Prostate gland (tissue), 2 donors: ENCODE measurements around the gene PTPRA. TPM values are rescaled to one million over a fixed set of nuclear protein-coding genes. Genes with fewer than 3 reads are reported as not detected.

Experiments
- DNase-seq: peaks from one replicate; pipeline ENCODE4 v3.0.0-alpha.2; 2019; ENCODE audit warnings: low spot score
- H3K27ac ChIP-seq, 2 donors: fragments of 200-600 bp; sonication (generic); 2 replicates each; pipeline ENCODE4 v1.5.1; 2017 to 2019
- H3K27me3 ChIP-seq: fragments of 200-600 bp; sonication (generic); replicated peaks from 2 replicates; pipeline ENCODE4 v1.5.1; 2019; ENCODE audit not compliant: insufficient read depth
- H3K36me3 ChIP-seq, 2 donors: fragments of 200-600 bp; sonication (generic); 1 replicate in 1 of 2; 2 replicates in 1 of 2; pipeline versions ENCODE4 v1.5.1 to v1.8.1; 2017 to 2019
- H3K4me1 ChIP-seq: fragments of 200-600 bp; sonication (generic); replicated peaks from 2 replicates; pipeline ENCODE4 v1.5.1; 2019
- H3K4me3 ChIP-seq, 2 donors: fragments of 200-600 bp; sonication (generic); 2 replicates each; pipeline ENCODE4 v1.5.1; 2017 to 2019
- H3K9me3 ChIP-seq: fragments of 200-600 bp; sonication (generic); 2 replicates; pipeline ENCODE4 v1.5.1; 2017
- CTCF ChIP-seq, 4 experiments: fragments of 200-600 bp in 2 of 4; fragments of 450-650 bp in 2 of 4; sonication (generic) in 2 of 4; IDR thresholded peaks; 1 replicate in 3 of 4; 2 replicates in 1 of 4; pipeline ENCODE4 v1.5.1; 2016 to 2019; ENCODE audit warnings: antibody characterized with exemption in 4 of 4, mild to moderate bottlenecking in 2 of 4, moderate library complexity in 2 of 4
- POLR2A ChIP-seq: fragments of 450-650 bp; IDR thresholded peaks from one replicate; pipeline ENCODE4 v1.6.1; 2016; ENCODE audit warnings: antibody characterized with exemption, mild to moderate bottlenecking
- POLR2AphosphoS5 ChIP-seq: sonication (generic); formaldehyde crosslinking; IDR thresholded peaks from one replicate; pipeline ENCODE4 v1.6.1; 2017; ENCODE audit warnings: antibody characterized with exemption
- WGBS: methylation state at CpG from one replicate; pipeline ENCODE4 v1.1.5; 2018; 5-methylcytosine and 5-hydroxymethylcytosine counted together
- intact Hi-C: fragments of 100-400 bp; cut with DNase I; formaldehyde crosslinking; loops from one replicate; pipeline ENCODE4 v1.14.2; 2022
- total RNA-seq, 2 donors: library from RNA; depleted of rRNA; stranded (reverse); fragments of >200 nt; gene quantifications; one replicate each; pipeline ENCODE4 v1.1.0, GENCODE V29; 2016

The PTPRA gene
- total RNA-seq, 2 donors from 2014 or later, result 57.7 to 83.6 TPM

- H3K9me3 ChIP-seq, result no peaks in the 10 kb centered on the region
- H3K36me3 ChIP-seq, result no peaks in the 10 kb centered on the region
- H3K4me1 ChIP-seq, result no peaks in the 10 kb centered on the region
- TF ChIP-seq POLR2AphosphoS5 (no peak), CTCF (IDR thresholded peaks at IDR 0.05) (no peak), POLR2A (no peak)
- H3K27me3 ChIP-seq, result no peaks in the 10 kb centered on the region
- H3K4me3 ChIP-seq, result no peak overlapping the region
- WGBS, result 64% methylated on average over 2 of the region's 2 CpGs
- intact Hi-C loops, result no loop called here
- H3K27ac ChIP-seq, result peak overlapping the region in 1 of 2 donors; percentile 21
- no peak for DNase-seq
Measured at GRCh38 chr20:2995796-2996195, 122.5 kb downstream of the PTPRA start.

GRCh38 chr20:2998728-2999127, 125.4 kb downstream of the PTPRA start:
- intact Hi-C loops, result no loop called here
- Histone ChIP-seq H3K4me3 (no peak overlapping the region), H3K27ac (no peak overlapping the region), H3K27me3 (no peaks in the 10 kb centered on the region), H3K4me1 (no peaks in the 10 kb centered on the region), H3K9me3 (no peaks in the 10 kb centered on the region), H3K36me3 (no peaks in the 10 kb centered on the region)
- DNase-seq, result no peak
- TF ChIP-seq POLR2A (no peak), POLR2AphosphoS5 (no peak), CTCF (IDR thresholded peaks at IDR 0.05) (no peak)

GRCh38 chr20:3000852-3001523, 127.7 kb downstream of the PTPRA start:
- WGBS, result 54% methylated on average over 7 of the region's 7 CpGs
- no peak for DNase-seq
- H3K4me1 ChIP-seq, result no peaks in the 10 kb centered on the region
- no peaks in the 10 kb centered on the region for H3K27me3 ChIP-seq
- no peak overlapping the region for H3K4me3 ChIP-seq
- TF ChIP-seq POLR2AphosphoS5 (no peak), POLR2A (no peak), CTCF (IDR thresholded peaks at IDR 0.05) (peak in 3 of 4 experiments; percentile 21 to 56 (median 53))
- intact Hi-C loops, result no loop called here
- no peaks in the 10 kb centered on the region for H3K9me3 ChIP-seq
- no peak overlapping the region for H3K27ac ChIP-seq
- H3K36me3 ChIP-seq, result no peaks in the 10 kb centered on the region

GRCh38 chr20:3003416-3003815, 130.1 kb downstream of the PTPRA start:
- Histone ChIP-seq H3K27ac (no peak overlapping the region), H3K9me3 (no peaks in the 10 kb centered on the region), H3K36me3 (no peaks in the 10 kb centered on the region), H3K4me1 (no peaks in the 10 kb centered on the region), H3K27me3 (no peaks in the 10 kb centered on the region), H3K4me3 (no peak overlapping the region)
- no peak for DNase-seq
- intact Hi-C loops, result no loop called here
- TF ChIP-seq CTCF (IDR thresholded peaks at IDR 0.05) (no peak), POLR2AphosphoS5 (no peak), POLR2A (no peak)
- 84% methylated on average over 2 of the region's 2 CpGs for WGBS

GRCh38 chr20:3010985-3011723, 137.9 kb downstream of the PTPRA start:
- TF ChIP-seq POLR2AphosphoS5 (no peak), CTCF (IDR thresholded peaks at IDR 0.05) (no peak), POLR2A (no peak)
- Histone ChIP-seq H3K4me1 (no peaks in the 10 kb centered on the region), H3K27ac (no peak overlapping the region), H3K27me3 (no peaks in the 10 kb centered on the region), H3K9me3 (no peaks in the 10 kb centered on the region), H3K4me3 (no peak overlapping the region), H3K36me3 (no peaks in the 10 kb centered on the region)
- intact Hi-C loops, result no loop called here
- 52% methylated on average over 1 of the region's 1 CpG for WGBS
- no peak for DNase-seq
